ENCODE data around the gene RYR2. TPM values are rescaled to one million over a fixed set of nuclear protein-coding genes. Genes with fewer than 3 reads are reported as not detected.
"Not testable (repeated sequence)": the region's sequence is repeated elsewhere in the genome, so short reads cannot be mapped to it uniquely, and the experiment has no call there.

Gene RYR2
- total RNA-seq, 4 donors from 2014 or later = 0.88 to 8.4 (median 5.5) TPM

- intact Hi-C loops (cut with DNase I; ENCODE audit: low total_unique reads) = no loop called here
- TF ChIP-seq CTCF (IDR thresholded peaks at IDR 0.05) = no peak
- no peak for TF ChIP-seq POLR2A (IDR thresholded peaks at IDR 0.05)
- Histone ChIP-seq H3K27me3 (no peaks in the 10 kb centered on the region), H3K4me1 (no peaks in the 10 kb centered on the region), H3K27ac (no peak overlapping the region), H3K4me3 (no peak overlapping the region), H3K9me3 (no peaks in the 10 kb centered on the region), H3K36me3 (no peaks in the 10 kb centered on the region)
- DNase-seq = no peak
These were observed 541.8 kb downstream of the RYR2 start for GRCh38 chr1:237583756-237584155.

GRCh38 chr1:237590386-237590785 is 548.4 kb downstream of the RYR2 start:
- H3K36me3 ChIP-seq = no peaks in the 10 kb centered on the region
- H3K4me3 ChIP-seq = no peak overlapping the region
- no peak for TF ChIP-seq CTCF (IDR thresholded peaks at IDR 0.05)
- TF ChIP-seq POLR2A (IDR thresholded peaks at IDR 0.05) = no peak
- no peaks in the 10 kb centered on the region for H3K9me3 ChIP-seq
- DNase-seq = no peak
- H3K27me3 ChIP-seq = no peaks in the 10 kb centered on the region
- no peaks in the 10 kb centered on the region for H3K4me1 ChIP-seq
- intact Hi-C loops (cut with DNase I; ENCODE audit: low total_unique reads) = no loop called here
- H3K27ac ChIP-seq = no peak overlapping the region

- Histone ChIP-seq H3K4me1 (no peaks in the 10 kb centered on the region), H3K9me3 (no peaks in the 10 kb centered on the region), H3K27me3 (no peaks in the 10 kb centered on the region), H3K36me3 (no peaks in the 10 kb centered on the region), H3K4me3 (no peak overlapping the region), H3K27ac (no peak overlapping the region)
- no peak for DNase-seq
- TF ChIP-seq POLR2A (IDR thresholded peaks at IDR 0.05) = no peak
- no peak for TF ChIP-seq CTCF (IDR thresholded peaks at IDR 0.05)
- intact Hi-C loops (cut with DNase I; ENCODE audit: low total_unique reads) = no loop called here
These were observed 549.4 kb downstream of the RYR2 start for GRCh38 chr1:237591353-237591752.

- H3K9me3 ChIP-seq; intact Hi-C loops (cut with DNase I; ENCODE audit: low total_unique reads); H3K27me3 ChIP-seq; DNase-seq; H3K36me3 ChIP-seq; H3K4me3 ChIP-seq; H3K27ac ChIP-seq; H3K4me1 ChIP-seq: not testable (repeated sequence)
These were observed 561.1 kb downstream of the RYR2 start for GRCh38 chr1:237603036-237603568.

GRCh38 chr1:237608433-237608832 is 566.4 kb downstream of the RYR2 start:
- intact Hi-C loops (cut with DNase I; ENCODE audit: low total_unique reads) = no loop called here

More at GRCh38 chr1:237608433-237608832, 566.4 kb downstream of the RYR2 start:
- Histone ChIP-seq H3K9me3 (no peaks in the 10 kb centered on the region), H3K4me1 (no peaks in the 10 kb centered on the region), H3K36me3 (no peaks in the 10 kb centered on the region), H3K27ac (no peak overlapping the region), H3K27me3 (no peaks in the 10 kb centered on the region), H3K4me3 (no peak overlapping the region)
- TF ChIP-seq POLR2A (IDR thresholded peaks at IDR 0.05) (no peak), CTCF (IDR thresholded peaks at IDR 0.05) (no peak)
- no peak for DNase-seq
